Measurements from ENCODE around the gene AOPEP.

DNA sequence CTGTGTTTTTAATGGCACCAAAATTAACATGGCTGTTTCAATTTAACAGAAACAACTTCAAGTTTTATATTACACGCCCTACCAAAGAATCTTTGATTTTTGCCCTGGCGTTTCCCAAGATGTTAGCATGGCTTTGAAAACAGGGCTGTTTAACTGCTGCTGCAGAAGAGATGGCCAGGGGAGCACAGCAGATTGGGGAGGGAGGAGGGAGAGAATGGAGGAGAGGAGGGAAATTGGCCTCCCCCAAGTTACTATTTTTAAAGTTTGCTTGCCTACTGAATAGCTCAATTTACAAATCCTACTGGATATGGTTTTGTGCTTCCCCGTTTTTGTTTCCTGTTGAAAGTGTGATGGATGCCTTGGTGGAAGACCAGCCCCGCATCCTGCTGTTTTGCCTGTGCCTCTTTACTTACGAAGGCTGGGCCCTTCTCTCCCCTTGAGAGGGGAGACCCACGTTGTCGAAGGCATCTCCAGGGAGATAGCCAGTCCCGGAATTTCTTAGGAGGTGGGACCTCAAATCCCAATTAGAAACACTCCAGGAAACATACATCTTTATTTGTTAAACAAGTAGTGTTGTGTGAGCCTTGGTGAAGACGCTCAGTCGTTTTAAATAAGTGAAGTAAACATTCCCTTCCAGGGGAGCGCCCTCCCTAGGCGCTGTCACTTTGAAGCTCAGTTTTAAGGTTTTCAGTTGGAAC lies 98.6 kb downstream of the AOPEP start:
- TF ChIP-seq CTCF (IDR thresholded peaks at IDR 0.05) (no peak), POLR2A (IDR thresholded peaks at IDR 0.05) (no peak)

Measured in heart left ventricle (tissue), 13 donors.